HepG2 (cell line): Measurements from ENCODE around the gene SLC38A3. TPM values are rescaled to one million over a fixed set of nuclear protein-coding genes. Genes with fewer than 3 reads are reported as not detected.

Source experiments
- AHDC1 ChIP-seq: sonication (generic); formaldehyde crosslinking; IDR thresholded peaks from 2 replicates; pipeline ENCODE4 v1.5.1; 2020; ENCODE audit warnings: mild to moderate bottlenecking, missing genetic modification reagents, borderline replicate concordance
- ARID4A ChIP-seq: sonication (generic); formaldehyde crosslinking; IDR thresholded peaks from 2 replicates; pipeline ENCODE4 v1.5.0; 2020; ENCODE audit warnings: mild to moderate bottlenecking, missing genetic modification reagents, borderline replicate concordance
- CEBPG ChIP-seq: IDR thresholded peaks from 2 replicates; pipeline ENCODE4 v1.6.1; 2016
- FOXJ3 ChIP-seq: sonication (generic); formaldehyde crosslinking; IDR thresholded peaks from 2 replicates; pipeline ENCODE4 v1.4.0; 2020; ENCODE audit warnings: missing genetic modification reagents, mild to moderate bottlenecking, borderline replicate concordance
- MTF1 ChIP-seq: sonication (generic); formaldehyde crosslinking; IDR thresholded peaks from 2 replicates; pipeline ENCODE4 v1.5.0; 2020; ENCODE audit warnings: missing genetic modification reagents
- PHF20 ChIP-seq: sonication (generic); formaldehyde crosslinking; IDR thresholded peaks from 2 replicates; pipeline ENCODE4 v1.5.0; 2020; ENCODE audit warnings: mild to moderate bottlenecking, missing genetic modification reagents
- POGK ChIP-seq: sonication (generic); formaldehyde crosslinking; conservative IDR thresholded peaks from 2 replicates; pipeline ENCODE4 v1.8.0; 2022; ENCODE audit warnings: mild to moderate bottlenecking, moderate library complexity, missing genetic modification reagents
- POLR2A ChIP-seq, 2 experiments: IDR thresholded peaks; 2 replicates each; pipeline ENCODE4 v1.6.1; 2011; ENCODE audit warnings: low read depth in 2 of 2, low read length in 2 of 2, mild to moderate bottlenecking in 1 of 2, moderate library complexity in 1 of 2; ENCODE audit not compliant: insufficient read depth in 1 of 2
- SRSF9 ChIP-seq: fragments of 200-400 bp; formaldehyde crosslinking; IDR thresholded peaks from 2 replicates; pipeline ENCODE4 v1.6.1; 2018; ENCODE audit warnings: borderline replicate concordance, mild to moderate bottlenecking, low read depth, low read length; ENCODE audit not compliant: insufficient read depth, poor library complexity, severe bottlenecking
- ZFP1 ChIP-seq: IDR thresholded peaks from 2 replicates; pipeline ENCODE4 v1.6.1; 2016
- ZNF513 ChIP-seq: sonication (generic); formaldehyde crosslinking; conservative IDR thresholded peaks from 2 replicates; pipeline ENCODE4 v1.5.0; 2020; ENCODE audit warnings: missing genetic modification reagents
- ZNF607 ChIP-seq: sonication (generic); formaldehyde crosslinking; IDR thresholded peaks from 2 replicates; pipeline ENCODE4 v1.5.1; 2020; ENCODE audit warnings: missing genetic modification reagents, mild to moderate bottlenecking, borderline replicate concordance
- ZNF749 ChIP-seq: sonication (generic); formaldehyde crosslinking; IDR thresholded peaks from 2 replicates; pipeline ENCODE4 v1.8.0; 2022; ENCODE audit warnings: mild to moderate bottlenecking, missing genetic modification reagents, moderate library complexity, borderline replicate concordance
- ZNF883 ChIP-seq: sonication (generic); formaldehyde crosslinking; IDR thresholded peaks from 2 replicates; pipeline ENCODE4 v1.5.1; 2020; ENCODE audit warnings: mild to moderate bottlenecking, missing genetic modification reagents; ENCODE audit errors: not compliant biosample characterization
- polyA plus RNA-seq, 8 experiments: library from polyadenylated mRNA; depleted of rRNA in 3 of 8; stranded (reverse) in 7 of 8; unstranded in 1 of 8; fragments of >200 nt; fragmentation: Illumina TruSeq in 4 of 8; extraction: Trizol in 4 of 8; gene quantifications; 2 replicates each; pipeline versions ENCODE4 v1.2.1 to v1.2.3, GENCODE V29; 2011 to 2016; ENCODE audit warnings: low read depth in 4 of 8, missing spikeins in 1 of 8, mixed read lengths in 1 of 8; ENCODE audit not compliant: insufficient read depth in 1 of 8
- total RNA-seq, 5 experiments: library from RNA; depleted of rRNA; stranded (reverse); fragments of >200 nt; fragmentation: Illumina TruSeq; extraction: Trizol; gene quantifications; 2 replicates each; pipeline ENCODE4 v1.2.3, GENCODE V29; 2016; ENCODE audit warnings: low read depth in 1 of 5

The SLC38A3 gene
- total and polyA plus RNA-seq, 2 of the 13 experiments (the other 11 are each of a cell fraction or from before 2014, with no cell fraction given) = 29.8 to 164 TPM

GRCh38 chr3:50205413-50206276, 574 bp downstream of the SLC38A3 start (continued):
- TF ChIP-seq ARID4A = peak; percentile 90
- no peak for TF ChIP-seq SRSF9
- TF ChIP-seq POGK = peak; percentile 19
- TF ChIP-seq ZNF883 (CRISPR knock-in tag) = peak; percentile 48
- TF ChIP-seq ZNF607 (CRISPR knock-in tag) = 0 out of 2 replicates have a peak, but pooled peaks have one; percentile 27
- TF ChIP-seq ZFP1 (CRISPR knock-in tag) = no peak
- TF ChIP-seq ZNF749 (CRISPR knock-in tag) = peak; percentile 35; the same call in 1 of the 2 replicates
- TF ChIP-seq MTF1 (CRISPR knock-in tag) = peak; percentile 32; the same call in 1 of the 2 replicates
- peak in 1 of 2 experiments; percentile 62; a peak in 2 of 4 replicates for TF ChIP-seq POLR2A (IDR thresholded peaks at IDR 0.05; ENCODE audit: insufficient read depth in 1 of 2, low read depth in 2 of 2, low read length in 2 of 2)
- peak; percentile 3; the same call in 1 of the 2 replicates for TF ChIP-seq FOXJ3 (CRISPR knock-in tag)
- 0 out of 2 replicates have a peak, but pooled peaks have one; percentile 51 for TF ChIP-seq AHDC1 (CRISPR knock-in tag)
- no peak for TF ChIP-seq ZNF513 (CRISPR knock-in tag)
- TF ChIP-seq CEBPG (CRISPR knock-in tag) = 0 out of 2 replicates have a peak, but pooled peaks have one; percentile 3
- peak; percentile 47; the same call in 1 of the 2 replicates for TF ChIP-seq PHF20 (CRISPR knock-in tag)
